Sigmoid colon (tissue), 7 donors: ENCODE data around the gene PKP1. TPM values are rescaled to one million over a fixed set of nuclear protein-coding genes. Genes with fewer than 3 reads are reported as not detected.

Experiments used
- DNase-seq: peaks from one replicate; pipeline ENCODE4 v3.0.0-alpha.2; 2019
- H3K27ac ChIP-seq, 4 donors: fragments of 200-600 bp; sonication (generic); one replicate each; pipeline ENCODE4 v1.5.1; 2016 to 2019; ENCODE audit warnings: mild to moderate bottlenecking in 1 of 4
- H3K27me3 ChIP-seq, 3 donors: fragments of 200-600 bp; sonication (generic); one replicate each; pipeline ENCODE4 v1.5.1; 2019; ENCODE audit warnings: mild to moderate bottlenecking in 1 of 3
- H3K36me3 ChIP-seq, 4 donors: fragments of 200-600 bp; sonication (generic); one replicate each; pipeline ENCODE4 v1.5.1; 2016 to 2019
- H3K4me1 ChIP-seq, 4 donors: fragments of 200-600 bp; sonication (generic); one replicate each; pipeline ENCODE4 v1.5.1; 2017 to 2019
- H3K4me3 ChIP-seq, 4 donors: fragments of 200-600 bp; sonication (generic); one replicate each; pipeline ENCODE4 v1.5.1; 2017 to 2019; ENCODE audit warnings: mild to moderate bottlenecking in 2 of 4, moderate library complexity in 1 of 4
- H3K9me3 ChIP-seq, 4 donors: fragments of 200-600 bp in 3 of 4; sonication (generic) in 3 of 4; one replicate each; pipeline versions ENCODE4 v1.5.1 to v1.6.1; 2013 to 2019
- CTCF ChIP-seq, 4 experiments: fragments of 450-650 bp in 3 of 4; fragments of 200-600 bp in 1 of 4; IDR thresholded peaks; one replicate each; pipeline ENCODE4 v1.5.1; 2016 to 2019; ENCODE audit warnings: antibody characterized with exemption in 4 of 4, mild to moderate bottlenecking in 3 of 4, moderate library complexity in 2 of 4
- EP300 ChIP-seq, 4 donors: sonication (generic); formaldehyde crosslinking; IDR thresholded peaks; one replicate each; pipeline ENCODE4 v1.6.1; 2017; ENCODE audit warnings: antibody characterized with exemption in 4 of 4
- POLR2A ChIP-seq, 2 donors: fragments of 450-650 bp; IDR thresholded peaks; one replicate each; pipeline ENCODE4 v1.6.1; 2016; ENCODE audit warnings: antibody characterized with exemption in 2 of 2, mild to moderate bottlenecking in 2 of 2, moderate library complexity in 2 of 2
- POLR2AphosphoS5 ChIP-seq, 4 donors: sonication (generic); formaldehyde crosslinking; IDR thresholded peaks; one replicate each; pipeline ENCODE4 v1.6.1; 2017; ENCODE audit warnings: antibody characterized with exemption in 4 of 4
- WGBS, 2 donors: extraction: QIAGEN DNeasy Blood & Tissue Kit; methylation state at CpG; one replicate each; pipeline ENCODE4 v1.1.7; 2013; 5-methylcytosine and 5-hydroxymethylcytosine counted together
- intact Hi-C: fragments of 100-400 bp; cut with DNase I; formaldehyde crosslinking; loops from one replicate; pipeline ENCODE4 v1.15.1; 2023
- polyA plus RNA-seq, 3 donors: library from polyadenylated mRNA; stranded (reverse); fragments of 200-250 nt; gene quantifications; one replicate each; pipeline ENCODE4 v1.2.3, GENCODE V29; 2013
- total RNA-seq, 4 donors: library from RNA; depleted of rRNA; stranded (reverse); fragments of >200 nt; gene quantifications; one replicate each; pipeline ENCODE4 v1.1.0, GENCODE V29; 2016
- donor health status: healthy with polysubstance abuse.
- donor health status: Bipolar disorder and iron deficiency.
- donor health status: healthy.

Gene PKP1
- total and polyA plus RNA-seq, 7 donors, result under 0.01 to 0.60 (median 0.16) TPM; not detected in 2

GRCh38 chr1:201252944-201253371 lies 30.3 kb upstream of the PKP1 start:
- 79 to 85% methylated on average over 6 of the region's 6 CpGs for WGBS, 2 donors

GRCh38 chr1:201253411-201253810 lies 29.9 kb upstream of the PKP1 start:
- Histone ChIP-seq H3K4me3 (no peak overlapping the region), H3K27ac (no peak overlapping the region), H3K4me1 (no peaks in the 10 kb centered on the region), H3K9me3 (no peaks in the 10 kb centered on the region), H3K36me3 (no peaks in the 10 kb centered on the region), H3K27me3 (peaks cover 0 to 11% (median 6%) of the 10 kb centered on the region in 3 donors)
- DNase-seq, result no peak
- intact Hi-C loops, result loop anchor here (5.0 kb wide), 1 partner anchor 259 kb away; no protein-coding TSS in a partner anchor
- no peak for TF ChIP-seq EP300 (IDR thresholded peaks at IDR 0.05)
- no peak for TF ChIP-seq CTCF (IDR thresholded peaks at IDR 0.05)
- TF ChIP-seq POLR2AphosphoS5 (IDR thresholded peaks at IDR 0.05), result no peak
- no peak for TF ChIP-seq POLR2A (IDR thresholded peaks at IDR 0.05)
- WGBS, 2 donors, result 88 to 89% methylated on average over 10 of the region's 10 CpGs

More at GRCh38 chr1:201252944-201253371, 30.3 kb upstream of the PKP1 start:
- H3K4me3 ChIP-seq, result no peak overlapping the region
- peaks cover 0 to 11% (median 6%) of the 10 kb centered on the region in 3 donors for H3K27me3 ChIP-seq
- no peaks in the 10 kb centered on the region for H3K9me3 ChIP-seq
- H3K36me3 ChIP-seq, result no peaks in the 10 kb centered on the region
- TF ChIP-seq POLR2AphosphoS5 (IDR thresholded peaks at IDR 0.05), result no peak
- TF ChIP-seq EP300 (IDR thresholded peaks at IDR 0.05), result no peak
- no peak for TF ChIP-seq POLR2A (IDR thresholded peaks at IDR 0.05)
- TF ChIP-seq CTCF (IDR thresholded peaks at IDR 0.05), result no peak
- H3K27ac ChIP-seq, result no peak overlapping the region
- no peaks in the 10 kb centered on the region for H3K4me1 ChIP-seq
- intact Hi-C loops, result loop anchor here (5.0 kb wide), 1 partner anchor 259 kb away; no protein-coding TSS in a partner anchor
- no peak for DNase-seq

- Histone ChIP-seq H3K27me3 (peaks cover 0 to 12% (median 6%) of the 10 kb centered on the region in 3 donors), H3K4me1 (no peaks in the 10 kb centered on the region), H3K4me3 (no peak overlapping the region), H3K36me3 (no peaks in the 10 kb centered on the region), H3K27ac (no peak overlapping the region), H3K9me3 (no peaks in the 10 kb centered on the region)
- DNase-seq, result no peak
- intact Hi-C loops, result loop anchor here (1.0 to 5.0 kb wide), 3 partner anchors 107 to 258 kb away; no protein-coding TSS in a partner anchor
- WGBS, 2 donors, result 76 to 84% methylated on average over 9 of the region's 9 CpGs
- TF ChIP-seq EP300 (IDR thresholded peaks at IDR 0.05) (no peak), POLR2A (IDR thresholded peaks at IDR 0.05) (no peak), CTCF (IDR thresholded peaks at IDR 0.05) (no peak), POLR2AphosphoS5 (IDR thresholded peaks at IDR 0.05) (no peak)
Measured at GRCh38 chr1:201253906-201254624, 29.2 kb upstream of the PKP1 start.

- no peaks in the 10 kb centered on the region for H3K36me3 ChIP-seq
- no peak overlapping the region for H3K4me3 ChIP-seq
- DNase-seq, result no peak
- H3K27me3 ChIP-seq, result peaks cover 6 to 19% (median 12%) of the 10 kb centered on the region in 3 donors
- TF ChIP-seq EP300 (IDR thresholded peaks at IDR 0.05), result no peak
- no peak for TF ChIP-seq POLR2A (IDR thresholded peaks at IDR 0.05)
- peak; percentile 81 to 96 (median 94) for TF ChIP-seq CTCF (IDR thresholded peaks at IDR 0.05)
- peaks cover 0 to 6% (median 4%) of the 10 kb centered on the region in 4 donors for H3K4me1 ChIP-seq
- 36 to 47% methylated on average over 24 of the region's 24 CpGs for WGBS, 2 donors
- H3K27ac ChIP-seq, result no peak overlapping the region
- intact Hi-C loops, result loop anchor here (1.0 to 5.0 kb wide), 3 partner anchors 106 to 257 kb away; no protein-coding TSS in a partner anchor
- no peaks in the 10 kb centered on the region for H3K9me3 ChIP-seq
Measured at GRCh38 chr1:201254625-201255478, 28.5 kb upstream of the PKP1 start.
